ENCODE data around the gene SYNJ2. TPM values are rescaled to one million over a fixed set of nuclear protein-coding genes. Genes with fewer than 3 reads are reported as not detected.

SYNJ2 gene
- polyA plus RNA-seq, 2 of the 4 experiments (the other 2 are of a cell fraction) = 22.3 to 26.5 TPM

DNA sequence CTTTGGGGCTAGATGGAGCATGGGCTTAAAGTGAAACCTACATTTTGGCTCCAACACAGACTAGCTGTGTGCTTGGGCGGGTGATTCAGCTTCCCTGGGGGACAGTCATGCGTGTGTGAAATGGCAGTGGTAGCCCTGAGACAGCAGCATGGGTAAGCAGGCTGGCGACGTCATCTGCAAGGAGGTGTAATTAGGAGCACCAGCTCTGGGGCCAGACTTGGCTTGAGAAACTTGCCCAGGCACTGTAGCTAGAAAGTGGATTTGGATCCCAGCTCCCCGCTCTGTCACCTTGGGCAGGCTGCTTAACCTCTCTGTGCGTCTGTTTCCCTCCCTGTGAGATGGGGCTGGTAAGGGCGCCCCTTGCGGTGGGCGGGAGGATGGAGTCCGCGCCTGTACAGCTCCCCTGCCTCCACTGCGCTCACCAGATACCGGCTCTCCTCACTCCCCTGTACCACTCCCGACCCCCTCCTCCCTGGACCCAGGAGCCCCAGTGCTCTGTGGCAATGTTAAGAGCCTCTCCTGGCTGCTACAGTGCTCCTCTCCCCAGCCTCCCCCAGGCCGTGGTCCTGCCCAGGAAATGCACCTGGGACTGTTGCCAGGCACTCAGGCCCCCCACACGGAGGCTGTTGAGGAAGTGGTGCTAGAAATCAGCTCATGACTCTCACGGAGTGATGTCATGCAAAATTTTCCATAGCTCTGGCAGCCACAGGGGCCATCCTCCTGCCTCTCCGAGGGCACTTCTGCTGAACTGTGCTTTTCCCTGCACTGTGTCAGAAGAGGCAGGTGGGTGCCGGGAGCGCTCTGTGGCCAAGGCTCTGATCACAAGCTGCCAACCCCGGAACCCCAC lies 44.6 kb downstream of the SYNJ2 start (continued):
- TF ChIP-seq, protein P1, sequence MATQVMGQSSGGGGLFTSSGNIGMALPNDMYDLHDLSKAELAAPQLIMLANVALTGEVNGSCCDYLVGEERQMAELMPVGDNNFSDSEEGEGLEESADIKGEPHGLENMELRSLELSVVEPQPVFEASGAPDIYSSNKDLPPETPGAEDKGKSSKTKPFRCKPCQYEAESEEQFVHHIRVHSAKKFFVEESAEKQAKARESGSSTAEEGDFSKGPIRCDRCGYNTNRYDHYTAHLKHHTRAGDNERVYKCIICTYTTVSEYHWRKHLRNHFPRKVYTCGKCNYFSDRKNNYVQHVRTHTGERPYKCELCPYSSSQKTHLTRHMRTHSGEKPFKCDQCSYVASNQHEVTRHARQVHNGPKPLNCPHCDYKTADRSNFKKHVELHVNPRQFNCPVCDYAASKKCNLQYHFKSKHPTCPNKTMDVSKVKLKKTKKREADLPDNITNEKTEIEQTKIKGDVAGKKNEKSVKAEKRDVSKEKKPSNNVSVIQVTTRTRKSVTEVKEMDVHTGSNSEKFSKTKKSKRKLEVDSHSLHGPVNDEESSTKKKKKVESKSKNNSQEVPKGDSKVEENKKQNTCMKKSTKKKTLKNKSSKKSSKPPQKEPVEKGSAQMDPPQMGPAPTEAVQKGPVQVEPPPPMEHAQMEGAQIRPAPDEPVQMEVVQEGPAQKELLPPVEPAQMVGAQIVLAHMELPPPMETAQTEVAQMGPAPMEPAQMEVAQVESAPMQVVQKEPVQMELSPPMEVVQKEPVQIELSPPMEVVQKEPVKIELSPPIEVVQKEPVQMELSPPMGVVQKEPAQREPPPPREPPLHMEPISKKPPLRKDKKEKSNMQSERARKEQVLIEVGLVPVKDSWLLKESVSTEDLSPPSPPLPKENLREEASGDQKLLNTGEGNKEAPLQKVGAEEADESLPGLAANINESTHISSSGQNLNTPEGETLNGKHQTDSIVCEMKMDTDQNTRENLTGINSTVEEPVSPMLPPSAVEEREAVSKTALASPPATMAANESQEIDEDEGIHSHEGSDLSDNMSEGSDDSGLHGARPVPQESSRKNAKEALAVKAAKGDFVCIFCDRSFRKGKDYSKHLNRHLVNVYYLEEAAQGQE (IDR thresholded peaks at IDR 0.05) = no peak
- no peak for TF ChIP-seq MYC (IDR thresholded peaks at IDR 0.05; ENCODE audit: borderline replicate concordance, low read length)

DNA sequence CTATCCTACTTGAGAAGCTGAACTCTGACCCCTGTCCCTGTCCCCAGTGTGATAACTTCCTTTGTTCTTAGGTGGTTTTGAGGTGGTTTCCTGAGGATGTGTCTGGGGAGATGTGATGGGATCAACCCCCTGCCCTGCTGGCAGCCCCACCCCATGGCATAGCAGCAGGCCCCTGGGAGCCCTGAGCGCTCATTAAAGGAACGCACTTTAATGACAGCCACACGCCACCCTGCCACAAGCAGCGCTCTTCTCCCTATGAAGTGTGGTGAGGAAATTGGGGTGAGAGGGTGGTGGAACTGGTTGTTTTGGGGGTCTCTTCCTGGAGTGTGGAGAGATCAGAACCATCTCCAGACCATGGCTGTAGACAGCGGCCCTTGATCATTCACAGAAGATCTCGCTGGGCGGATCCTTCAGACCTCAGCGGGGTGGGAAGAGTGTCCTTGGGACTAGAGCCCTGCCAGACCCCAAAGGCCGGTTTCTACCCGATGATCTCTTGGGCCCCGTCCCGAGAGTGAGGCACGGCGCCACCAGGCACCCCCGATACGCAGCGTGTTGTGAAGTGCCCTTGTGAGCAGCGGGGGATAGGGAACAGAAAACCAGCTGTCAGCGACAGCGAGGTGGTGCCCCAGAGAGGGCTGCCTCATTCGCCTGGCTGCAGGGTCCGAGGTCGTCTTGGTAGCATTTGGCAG lies 45.4 kb downstream of the SYNJ2 start:
- no peak for FAIRE-seq
- POLR2A ChIA-PET = interaction anchor here (1.0 to 1.8 kb wide), 6 partner anchors 12 to 45 kb away, joined by 3 to 8 read pairs (median 4); no protein-coding TSS in a partner anchor

GRCh38 chr6:158027590-158028285 lies 46.1 kb downstream of the SYNJ2 start:
- TF ChIP-seq ZFP36 (IDR thresholded peaks at IDR 0.05; ENCODE audit: borderline replicate concordance, partially characterized antibody) (peak; percentile 74), NFE2L2 (conservative IDR thresholded peaks at IDR 0.05; ENCODE audit: low read length) (no peak), ZNF302 (CRISPR knock-in tag; IDR thresholded peaks at IDR 0.05) (no peak), EP300 (IDR thresholded peaks at IDR 0.05) (no peak), MAX (IDR thresholded peaks at IDR 0.05) (peak; percentile 27; the same call in 1 of the 2 replicates), ESRRA (IDR thresholded peaks at IDR 0.05; ENCODE audit: borderline replicate concordance, low read length) (no peak)
- TF ChIP-seq, protein P1 (IDR thresholded peaks at IDR 0.05) = no peak
- Histone ChIP-seq H3K9me3 (no peaks in the 10 kb centered on the region), H3K4me3 (no peak overlapping the region), H3K4me1 (peaks cover 80% of the 10 kb centered on the region), H3K4me2 (peak overlapping the region; percentile 62), H3K27ac (peak overlapping the region; percentile 87 to 94)
- FAIRE-seq (no peak), ATAC-seq (no peak), DNase-seq (ENCODE audit: low read depth in 1 of 2, low spot score in 1 of 2) (peak in 1 of 2 experiments; percentile 39)
- ChIA-PET POLR2A (no interaction called here), CTCF (interaction anchor here (0.8 to 6.5 kb wide), 8 partner anchors 9 to 44 kb away, joined by 3 to 54 read pairs (median 19); no protein-coding TSS in a partner anchor)
- 72% methylated on average over 17 of the region's 22 CpGs for WGBS (ENCODE audit: missing lambda C conversion rate)

More for the DNA sequence above, 45.4 kb downstream of the SYNJ2 start:
- ATAC-seq = peak in 1 of 2 experiments; percentile 5; a peak in 2 of 6 replicates
- CTCF ChIA-PET = interaction anchor here (0.7 to 6.5 kb wide), 20 partner anchors 8 to 77 kb away, joined by 3 to 54 read pairs (median 8); no protein-coding TSS in a partner anchor
- no peaks in the 10 kb centered on the region for H3K9me3 ChIP-seq
- H3K4me3 ChIP-seq = no peak overlapping the region
- H3K4me1 ChIP-seq = peaks cover 73% of the 10 kb centered on the region
- TF ChIP-seq NPAS2 (CRISPR knock-in tag; IDR thresholded peaks at IDR 0.05; ENCODE audit: borderline replicate concordance) = no peak
- TF ChIP-seq SREBF2 (IDR thresholded peaks at IDR 0.05) = no peak
- no peak for TF ChIP-seq POLR2AphosphoS2 (conservative IDR thresholded peaks at IDR 0.05; ENCODE audit: low read length)
- no peak for TF ChIP-seq KDM5A (IDR thresholded peaks at IDR 0.05)
- TF ChIP-seq MAZ (IDR thresholded peaks at IDR 0.05; ENCODE audit: borderline replicate concordance, low read depth, low read length) = no peak
- TF ChIP-seq JUN (IDR thresholded peaks at IDR 0.05) = 0 out of 5 replicates have a peak, but pooled peaks of 1 of the 2 experiments have one; percentile 2
- TF ChIP-seq FOSL2 (IDR thresholded peaks at IDR 0.05) = no peak
- TF ChIP-seq FOSL2 (CRISPR knock-in tag; IDR thresholded peaks at IDR 0.05) = no peak
- TF ChIP-seq, protein P2, sequence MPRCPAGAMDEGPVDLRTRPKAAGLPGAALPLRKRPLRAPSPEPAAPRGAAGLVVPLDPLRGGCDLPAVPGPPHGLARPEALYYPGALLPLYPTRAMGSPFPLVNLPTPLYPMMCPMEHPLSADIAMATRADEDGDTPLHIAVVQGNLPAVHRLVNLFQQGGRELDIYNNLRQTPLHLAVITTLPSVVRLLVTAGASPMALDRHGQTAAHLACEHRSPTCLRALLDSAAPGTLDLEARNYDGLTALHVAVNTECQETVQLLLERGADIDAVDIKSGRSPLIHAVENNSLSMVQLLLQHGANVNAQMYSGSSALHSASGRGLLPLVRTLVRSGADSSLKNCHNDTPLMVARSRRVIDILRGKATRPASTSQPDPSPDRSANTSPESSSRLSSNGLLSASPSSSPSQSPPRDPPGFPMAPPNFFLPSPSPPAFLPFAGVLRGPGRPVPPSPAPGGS (IDR thresholded peaks at IDR 0.05) = no peak
- TF ChIP-seq CBX8 (IDR thresholded peaks at IDR 0.05) = no peak
- 0 out of 2 replicates have a peak, but pooled peaks have one; percentile 28 for TF ChIP-seq TFCP2L1 (CRISPR knock-in tag; IDR thresholded peaks at IDR 0.05)
- H3K4me2 ChIP-seq = peak overlapping the region; percentile 62
- H3K27ac ChIP-seq = peak overlapping the region; percentile 87 to 94
- no peak for DNase-seq (ENCODE audit: low read depth in 1 of 2, low spot score in 1 of 2)
- WGBS (ENCODE audit: missing lambda C conversion rate) = 82% methylated on average over 20 of the region's 23 CpGs
